ENCODE measurements around the gene PHKB.
"Not testable (repeated sequence)": the region's sequence is repeated elsewhere in the genome, so short reads cannot be mapped to it uniquely, and the experiment has no call there.

PHKB gene

GRCh38 chr16:47469227-47469626 lies 8.1 kb downstream of the PHKB start:
- DNase-seq (ENCODE audit: low read depth) = no peak

GRCh38 chr16:47470211-47470610 lies 9.1 kb downstream of the PHKB start:
- no peak for DNase-seq (ENCODE audit: low read depth)

- no peak for DNase-seq (ENCODE audit: low read depth)
Measured at GRCh38 chr16:47470810-47471209, 9.7 kb downstream of the PHKB start.

GRCh38 chr16:47473004-47473403 lies 11.9 kb downstream of the PHKB start:
- not testable (repeated sequence) for DNase-seq (ENCODE audit: low read depth)

- no peak for DNase-seq (ENCODE audit: low read depth)
Measured at GRCh38 chr16:47473792-47474191, 12.7 kb downstream of the PHKB start.

- no peak for DNase-seq (ENCODE audit: low read depth)
Measured at GRCh38 chr16:47475786-47476185, 14.7 kb downstream of the PHKB start.

- no peak for DNase-seq (ENCODE audit: low read depth)
Measured at GRCh38 chr16:47476654-47477345, 15.7 kb downstream of the PHKB start.

- no peak for DNase-seq (ENCODE audit: low read depth)
Measured at GRCh38 chr16:47477679-47478078, 16.5 kb downstream of the PHKB start.

- DNase-seq (ENCODE audit: low read depth) = no peak
Measured at GRCh38 chr16:47480410-47480809, 19.3 kb downstream of the PHKB start.

GRCh38 chr16:47481698-47482374 lies 20.7 kb downstream of the PHKB start:
- no peak for DNase-seq (ENCODE audit: low read depth)

- no peak for DNase-seq (ENCODE audit: low read depth)
Measured at GRCh38 chr16:47483616-47484015, 22.5 kb downstream of the PHKB start.

- DNase-seq (ENCODE audit: low read depth) = no peak
Measured at GRCh38 chr16:47486856-47487255, 25.7 kb downstream of the PHKB start.

- DNase-seq (ENCODE audit: low read depth) = no peak
Measured at GRCh38 chr16:47488051-47488450, 26.9 kb downstream of the PHKB start.

- no peak for DNase-seq (ENCODE audit: low read depth)
Measured at GRCh38 chr16:47490471-47490870, 29.3 kb downstream of the PHKB start.

GRCh38 chr16:47492036-47492427 lies 30.9 kb downstream of the PHKB start:
- DNase-seq (ENCODE audit: low read depth) = no peak

GRCh38 chr16:47492428-47493377 lies 31.6 kb downstream of the PHKB start:
- DNase-seq (ENCODE audit: low read depth) = no peak

GRCh38 chr16:47493381-47494337 lies 32.5 kb downstream of the PHKB start:
- DNase-seq (ENCODE audit: low read depth) = no peak

GRCh38 chr16:47499080-47499699 lies 38.1 kb downstream of the PHKB start:
- DNase-seq (ENCODE audit: low read depth) = no peak

- no peak for DNase-seq (ENCODE audit: low read depth)
Measured at GRCh38 chr16:47499700-47500264, 38.7 kb downstream of the PHKB start.

GRCh38 chr16:47503936-47504335 lies 42.8 kb downstream of the PHKB start:
- no peak for DNase-seq (ENCODE audit: low read depth)

GRCh38 chr16:47504599-47504998 lies 43.5 kb downstream of the PHKB start:
- no peak for DNase-seq (ENCODE audit: low read depth)

All from activated gamma-delta T cell treated with anti-CD3 and anti-CD28 coated beads, Interleukin-2, amount 50 U/mL, for 16 hours (primary cell).